ENCODE measurements around the gene ETNK1. TPM values are rescaled to one million over a fixed set of nuclear protein-coding genes. Genes with fewer than 3 reads are reported as not detected.
"Not testable (repeated sequence)": the region's sequence is repeated elsewhere in the genome, so short reads cannot be mapped to it uniquely, and the experiment has no call there.

Gene ETNK1
- polyA plus RNA-seq, 3 donors: 13.7 to 17.3 (median 16.5) TPM

GRCh38 chr12:22692964-22693555, 68.1 kb downstream of the ETNK1 start:
- Mint-ChIP-seq H3K9me3 (peaks cover 2 to 19% (median 10%) of the 10 kb centered on the region in 7 donors), H3K36me3 (peaks cover 4% of the 10 kb centered on the region in 2 donors), H3K4me3 (no peak overlapping the region), H3K27ac (no peak overlapping the region), H3K4me1 (peaks cover 31% of the 10 kb centered on the region), H3K27me3 (ENCODE audit: low read depth in 3 of 3) (peaks cover 0 to 2% (median 0%) of the 10 kb centered on the region in 3 donors)
- H3K9ac ChIP-seq (ENCODE audit: insufficient read depth, low read length, poor library complexity, severe bottlenecking): no peak overlapping the region
- no peak for TF ChIP-seq CTCF (IDR thresholded peaks at IDR 0.05)
- DNase-seq: no peak
- H3K4me3 ChIP-seq (replicated peaks in 1 of 3; ENCODE audit: low read depth in 2 of 3, low read length in 3 of 3): no peak overlapping the region
- peaks cover 15% of the 10 kb centered on the region for H3K79me2 ChIP-seq (ENCODE audit: insufficient read depth, low read length)
- peaks cover 0 to 17% of the 10 kb centered on the region in 2 donors for H3K9me3 ChIP-seq (replicated peaks in 1 of 2; ENCODE audit: control insufficient read depth in 1 of 2, insufficient read depth in 1 of 2, low read length in 2 of 2)
- 94% methylated on average over 30 of the region's 38 CpGs for WGBS (ENCODE audit: insufficient coverage)
- H3K4me1 ChIP-seq (ENCODE audit: control insufficient read depth in 1 of 2, insufficient read depth in 2 of 2, low read length in 2 of 2): peaks cover 27 to 42% of the 10 kb centered on the region in 2 donors
- no peak overlapping the region for H2AFZ ChIP-seq (ENCODE audit: insufficient read depth, low read depth, low read length, poor library complexity, severe bottlenecking)
- no peak overlapping the region for H3K4me2 ChIP-seq (replicated peaks; ENCODE audit: extremely low read depth, low read length, poor library complexity, severe bottlenecking)
- no peaks in the 10 kb centered on the region for H3K36me3 ChIP-seq (replicated peaks in 1 of 2; ENCODE audit: control insufficient read depth in 1 of 2, insufficient read depth in 2 of 2, low read length in 2 of 2)
- H3K27ac ChIP-seq (ENCODE audit: low read depth in 1 of 2, low read length in 2 of 2): no peak overlapping the region
- no peaks in the 10 kb centered on the region for H4K20me1 ChIP-seq (ENCODE audit: insufficient read depth, low read length)
- no peaks in the 10 kb centered on the region for H3K27me3 ChIP-seq (ENCODE audit: control insufficient read depth in 2 of 2, insufficient read depth in 2 of 2, low read length in 2 of 2)
- intact Hi-C loops (cut with micrococcal nuclease): no loop called here

GRCh38 chr12:22698576-22698975, 73.6 kb downstream of the ETNK1 start:
- Histone ChIP-seq H3K36me3 (replicated peaks in 1 of 2; ENCODE audit: control insufficient read depth in 1 of 2, insufficient read depth in 2 of 2, low read length in 2 of 2) (no peaks in the 10 kb centered on the region), H3K27ac (ENCODE audit: low read depth in 1 of 2, low read length in 2 of 2) (no peak overlapping the region), H3K4me3 (replicated peaks in 1 of 3; ENCODE audit: low read depth in 2 of 3, low read length in 3 of 3) (no peak overlapping the region), H3K27me3 (ENCODE audit: control insufficient read depth in 2 of 2, insufficient read depth in 2 of 2, low read length in 2 of 2) (no peaks in the 10 kb centered on the region), H3K4me2 (replicated peaks; ENCODE audit: extremely low read depth, low read length, poor library complexity, severe bottlenecking) (no peak overlapping the region), H3K4me1 (ENCODE audit: control insufficient read depth in 1 of 2, insufficient read depth in 2 of 2, low read length in 2 of 2) (no peaks in the 10 kb centered on the region), H2AFZ (ENCODE audit: insufficient read depth, low read depth, low read length, poor library complexity, severe bottlenecking) (no peak overlapping the region), H3K9ac (ENCODE audit: insufficient read depth, low read length, poor library complexity, severe bottlenecking) (no peak overlapping the region), H4K20me1 (ENCODE audit: insufficient read depth, low read length) (no peaks in the 10 kb centered on the region), H3K9me3 (replicated peaks in 1 of 2; ENCODE audit: control insufficient read depth in 1 of 2, insufficient read depth in 1 of 2, low read length in 2 of 2) (peaks cover 0 to 7% of the 10 kb centered on the region in 2 donors), H3K79me2 (ENCODE audit: insufficient read depth, low read length) (no peaks in the 10 kb centered on the region)
- no peak for DNase-seq
- Mint-ChIP-seq H3K27ac (no peak overlapping the region), H3K27me3 (ENCODE audit: low read depth in 3 of 3) (peaks cover 0 to 3% (median 0%) of the 10 kb centered on the region in 3 donors), H3K36me3 (no peaks in the 10 kb centered on the region), H3K9me3 (peaks cover 1 to 14% (median 6%) of the 10 kb centered on the region in 7 donors), H3K4me1 (peaks cover 8% of the 10 kb centered on the region), H3K4me3 (no peak overlapping the region)
- no peak for TF ChIP-seq CTCF (IDR thresholded peaks at IDR 0.05)
- intact Hi-C loops (cut with micrococcal nuclease): no loop called here
- 92% methylated on average over 2 of the region's 3 CpGs for WGBS (ENCODE audit: insufficient coverage)

- H3K27ac Mint-ChIP-seq; H3K79me2 ChIP-seq (ENCODE audit: insufficient read depth, low read length); H4K20me1 ChIP-seq (ENCODE audit: insufficient read depth, low read length); H3K36me3 Mint-ChIP-seq; H3K27ac ChIP-seq (ENCODE audit: low read depth in 1 of 2, low read length in 2 of 2); H3K4me3 Mint-ChIP-seq; H3K4me2 ChIP-seq (replicated peaks; ENCODE audit: extremely low read depth, low read length, poor library complexity, severe bottlenecking); H3K27me3 ChIP-seq (ENCODE audit: control insufficient read depth in 2 of 2, insufficient read depth in 2 of 2, low read length in 2 of 2); H3K27me3 Mint-ChIP-seq (ENCODE audit: low read depth in 3 of 3); H3K4me1 Mint-ChIP-seq; intact Hi-C loops (cut with micrococcal nuclease); H3K9me3 ChIP-seq (replicated peaks in 1 of 2; ENCODE audit: control insufficient read depth in 1 of 2, insufficient read depth in 1 of 2, low read length in 2 of 2); H3K4me3 ChIP-seq (replicated peaks in 1 of 3; ENCODE audit: low read depth in 2 of 3, low read length in 3 of 3); H3K9ac ChIP-seq (ENCODE audit: insufficient read depth, low read length, poor library complexity, severe bottlenecking); H2AFZ ChIP-seq (ENCODE audit: insufficient read depth, low read depth, low read length, poor library complexity, severe bottlenecking); H3K4me1 ChIP-seq (ENCODE audit: control insufficient read depth in 1 of 2, insufficient read depth in 2 of 2, low read length in 2 of 2); H3K9me3 Mint-ChIP-seq; DNase-seq; H3K36me3 ChIP-seq (replicated peaks in 1 of 2; ENCODE audit: control insufficient read depth in 1 of 2, insufficient read depth in 2 of 2, low read length in 2 of 2): not testable (repeated sequence)
- WGBS (ENCODE audit: insufficient coverage): 70% methylated on average over 3 of the region's 11 CpGs
These were observed 74.7 kb downstream of the ETNK1 start for GRCh38 chr12:22699705-22700104.

All from CD14-positive monocyte (primary cell).